OCI-LY1 (cell line): Measurements from ENCODE around the gene TMEM98.

Experiments used
- EZH2 ChIP-seq: fragments of 200-600 bp; sonication (generic), shearing (Covaris generic); IDR thresholded peaks from 2 replicates; pipeline ENCODE4 v1.8.0; 2017; ENCODE audit warnings: borderline replicate concordance, mixed run types, mild to moderate bottlenecking, antibody characterized with exemption, low read length, moderate library complexity, mixed read lengths
- TF ChIP-seq, protein P1 (sequence below): fragments of 200-600 bp; sonication (generic), shearing (Covaris generic); IDR thresholded peaks from 2 replicates; pipeline ENCODE4 v1.5.1; 2017; ENCODE audit warnings: mild to moderate bottlenecking, antibody characterized with exemption, low read length, moderate library complexity, mixed read lengths

DNA sequence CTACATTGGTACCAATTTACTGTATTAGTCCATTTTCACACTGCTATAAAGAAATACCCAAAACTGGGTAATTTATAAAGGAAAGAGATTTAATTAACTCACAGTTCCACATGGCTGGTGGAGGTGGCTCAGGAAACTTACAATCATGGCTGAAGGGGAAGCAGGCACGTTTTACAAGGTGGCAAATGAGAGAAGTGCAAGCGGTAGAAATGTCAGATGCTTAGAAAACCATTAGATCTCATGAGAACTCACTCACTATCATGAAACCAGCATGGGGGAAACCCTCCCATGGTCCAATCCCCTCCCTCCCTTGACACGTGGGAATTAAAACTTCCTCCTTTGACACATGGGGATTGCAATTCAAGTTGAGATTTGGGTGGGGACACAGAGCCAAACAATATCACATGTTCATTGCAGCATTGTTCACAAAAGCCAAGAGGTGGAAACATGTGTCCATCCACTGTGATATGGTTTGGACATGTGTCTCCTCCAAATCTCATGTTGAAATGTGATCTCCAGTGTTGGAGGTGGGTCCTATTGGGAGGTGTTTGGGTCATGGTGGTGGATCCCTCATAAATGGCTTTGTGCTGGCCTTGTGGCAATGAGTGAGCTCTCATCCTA is 60.6 kb downstream of the TMEM98 start:
- TF ChIP-seq, protein P1, sequence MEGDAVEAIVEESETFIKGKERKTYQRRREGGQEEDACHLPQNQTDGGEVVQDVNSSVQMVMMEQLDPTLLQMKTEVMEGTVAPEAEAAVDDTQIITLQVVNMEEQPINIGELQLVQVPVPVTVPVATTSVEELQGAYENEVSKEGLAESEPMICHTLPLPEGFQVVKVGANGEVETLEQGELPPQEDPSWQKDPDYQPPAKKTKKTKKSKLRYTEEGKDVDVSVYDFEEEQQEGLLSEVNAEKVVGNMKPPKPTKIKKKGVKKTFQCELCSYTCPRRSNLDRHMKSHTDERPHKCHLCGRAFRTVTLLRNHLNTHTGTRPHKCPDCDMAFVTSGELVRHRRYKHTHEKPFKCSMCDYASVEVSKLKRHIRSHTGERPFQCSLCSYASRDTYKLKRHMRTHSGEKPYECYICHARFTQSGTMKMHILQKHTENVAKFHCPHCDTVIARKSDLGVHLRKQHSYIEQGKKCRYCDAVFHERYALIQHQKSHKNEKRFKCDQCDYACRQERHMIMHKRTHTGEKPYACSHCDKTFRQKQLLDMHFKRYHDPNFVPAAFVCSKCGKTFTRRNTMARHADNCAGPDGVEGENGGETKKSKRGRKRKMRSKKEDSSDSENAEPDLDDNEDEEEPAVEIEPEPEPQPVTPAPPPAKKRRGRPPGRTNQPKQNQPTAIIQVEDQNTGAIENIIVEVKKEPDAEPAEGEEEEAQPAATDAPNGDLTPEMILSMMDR, result no peak
- TF ChIP-seq EZH2, result no peak
